Measurements from ENCODE around the gene ANGEL2.

Gene ANGEL2

GRCh38 chr1:212977781-212978645, 37.7 kb downstream of the ANGEL2 start:
- no peak overlapping the region for H3K4me2 ChIP-seq
- no peak overlapping the region for H3K27ac ChIP-seq
- H3K27me3 ChIP-seq = no peaks in the 10 kb centered on the region
- H3K9ac ChIP-seq = no peak overlapping the region
- peaks cover 21% of the 10 kb centered on the region for H3K4me1 ChIP-seq
- no peaks in the 10 kb centered on the region for H3K9me3 ChIP-seq
- no peak for TF ChIP-seq Cebpa-rat (IDR thresholded peaks at IDR 0.05)
- H4K20me1 ChIP-seq = 0 out of 2 replicates have a peak, but pooled peaks cover 5% of the 10 kb centered on the region
- H3K36me3 ChIP-seq = peaks cover 91% of the 10 kb centered on the region
- no peak overlapping the region for H3K4me3 ChIP-seq

- no peaks in the 10 kb centered on the region for H3K27me3 ChIP-seq
- H3K4me3 ChIP-seq = no peak overlapping the region
- peaks cover 98% of the 10 kb centered on the region for H3K36me3 ChIP-seq
- no peak for TF ChIP-seq Cebpa-rat (IDR thresholded peaks at IDR 0.05)
- 0 out of 2 replicates have a peak, but pooled peaks cover 5% of the 10 kb centered on the region for H4K20me1 ChIP-seq
- H3K27ac ChIP-seq = no peak overlapping the region
- H3K4me1 ChIP-seq = peaks cover 11% of the 10 kb centered on the region
- no peaks in the 10 kb centered on the region for H3K9me3 ChIP-seq
- H3K9ac ChIP-seq = no peak overlapping the region
- no peak overlapping the region for H3K4me2 ChIP-seq
These were observed 39.1 kb downstream of the ANGEL2 start for GRCh38 chr1:212976586-212976985.

- no peaks in the 10 kb centered on the region for H3K4me1 ChIP-seq
These were observed 40.4 kb downstream of the ANGEL2 start for GRCh38 chr1:212975111-212975918.

GRCh38 chr1:212974711-212975110, 41.0 kb downstream of the ANGEL2 start:
- Histone ChIP-seq H3K9me3 (no peaks in the 10 kb centered on the region), H3K9ac (no peak overlapping the region), H3K27me3 (no peaks in the 10 kb centered on the region), H3K4me1 (peaks cover under 1% of the 10 kb centered on the region; the same call in 1 of the 2 replicates), H4K20me1 (no peaks in the 10 kb centered on the region), H3K36me3 (peaks cover 100% of the 10 kb centered on the region), H3K4me2 (no peak overlapping the region), H3K27ac (no peak overlapping the region), H3K4me3 (no peak overlapping the region)
- no peak for TF ChIP-seq Cebpa-rat (IDR thresholded peaks at IDR 0.05)

More at GRCh38 chr1:212975111-212975918, 40.4 kb downstream of the ANGEL2 start:
- TF ChIP-seq Cebpa-rat (IDR thresholded peaks at IDR 0.05) = no peak
- Histone ChIP-seq H3K9me3 (no peaks in the 10 kb centered on the region), H3K27me3 (no peaks in the 10 kb centered on the region), H3K27ac (no peak overlapping the region), H3K4me2 (no peak overlapping the region), H3K36me3 (peaks cover 100% of the 10 kb centered on the region), H4K20me1 (no peaks in the 10 kb centered on the region), H3K4me3 (no peak overlapping the region), H3K9ac (no peak overlapping the region)

GRCh38 chr1:212973899-212974298, 41.8 kb downstream of the ANGEL2 start:
- Histone ChIP-seq H3K9ac (no peak overlapping the region), H3K27ac (no peak overlapping the region), H3K4me2 (no peak overlapping the region), H4K20me1 (no peaks in the 10 kb centered on the region), H3K36me3 (peaks cover 96% of the 10 kb centered on the region), H3K27me3 (no peaks in the 10 kb centered on the region), H3K4me1 (peaks cover 9% of the 10 kb centered on the region), H3K4me3 (no peak overlapping the region), H3K9me3 (no peaks in the 10 kb centered on the region)
- no peak for TF ChIP-seq Cebpa-rat (IDR thresholded peaks at IDR 0.05)

- Histone ChIP-seq H3K4me1 (peaks cover 14% of the 10 kb centered on the region), H3K36me3 (peaks cover 92% of the 10 kb centered on the region), H3K27ac (no peak overlapping the region), H3K4me2 (no peak overlapping the region), H3K4me3 (no peak overlapping the region), H3K9me3 (no peaks in the 10 kb centered on the region), H4K20me1 (no peaks in the 10 kb centered on the region), H3K9ac (no peak overlapping the region), H3K27me3 (no peaks in the 10 kb centered on the region)
- no peak for TF ChIP-seq Cebpa-rat (IDR thresholded peaks at IDR 0.05)
These were observed 42.2 kb downstream of the ANGEL2 start for GRCh38 chr1:212973426-212973825.

- H3K9me3 ChIP-seq = no peaks in the 10 kb centered on the region
- H3K4me1 ChIP-seq = peaks cover 27% of the 10 kb centered on the region
- no peak overlapping the region for H3K27ac ChIP-seq
- H3K4me3 ChIP-seq = no peak overlapping the region
- no peak for TF ChIP-seq Cebpa-rat (IDR thresholded peaks at IDR 0.05)
- H3K9ac ChIP-seq = no peak overlapping the region
- peaks cover 84% of the 10 kb centered on the region for H3K36me3 ChIP-seq
- H4K20me1 ChIP-seq = no peaks in the 10 kb centered on the region
- no peaks in the 10 kb centered on the region for H3K27me3 ChIP-seq
- no peak overlapping the region for H3K4me2 ChIP-seq
These were observed 44.4 kb downstream of the ANGEL2 start for GRCh38 chr1:212971312-212971711.

- H3K4me2 ChIP-seq = no peak overlapping the region
- H3K9ac ChIP-seq = no peak overlapping the region
- TF ChIP-seq Cebpa-rat (IDR thresholded peaks at IDR 0.05) = no peak
- no peak overlapping the region for H3K4me3 ChIP-seq
- no peaks in the 10 kb centered on the region for H3K27me3 ChIP-seq
- peaks cover 27% of the 10 kb centered on the region for H3K4me1 ChIP-seq
- H4K20me1 ChIP-seq = no peaks in the 10 kb centered on the region
- no peak overlapping the region for H3K27ac ChIP-seq
- peaks cover 84% of the 10 kb centered on the region for H3K36me3 ChIP-seq
- no peaks in the 10 kb centered on the region for H3K9me3 ChIP-seq
These were observed 45.6 kb downstream of the ANGEL2 start for GRCh38 chr1:212970085-212970484.

GRCh38 chr1:212968368-212968863, 47.3 kb downstream of the ANGEL2 start:
- no peaks in the 10 kb centered on the region for H3K27me3 ChIP-seq
- peak overlapping the region; percentile 33; the same call in 1 of the 2 replicates for H3K27ac ChIP-seq
- peak overlapping the region; percentile 60 for H3K4me2 ChIP-seq
- H3K9ac ChIP-seq = no peak overlapping the region
- no peaks in the 10 kb centered on the region for H3K9me3 ChIP-seq
- peaks cover 84% of the 10 kb centered on the region for H3K36me3 ChIP-seq
- H3K4me1 ChIP-seq = peaks cover 27% of the 10 kb centered on the region
- no peaks in the 10 kb centered on the region for H4K20me1 ChIP-seq
- TF ChIP-seq Cebpa-rat (IDR thresholded peaks at IDR 0.05) = no peak
- H3K4me3 ChIP-seq = no peak overlapping the region
